ENCODE measurements around the gene TSC2. TPM values are rescaled to one million over a fixed set of nuclear protein-coding genes. Genes with fewer than 3 reads are reported as not detected.

The TSC2 gene
- total RNA-seq, 3 donors from 2014 or later, result 140 to 161 (median 150) TPM

DNA sequence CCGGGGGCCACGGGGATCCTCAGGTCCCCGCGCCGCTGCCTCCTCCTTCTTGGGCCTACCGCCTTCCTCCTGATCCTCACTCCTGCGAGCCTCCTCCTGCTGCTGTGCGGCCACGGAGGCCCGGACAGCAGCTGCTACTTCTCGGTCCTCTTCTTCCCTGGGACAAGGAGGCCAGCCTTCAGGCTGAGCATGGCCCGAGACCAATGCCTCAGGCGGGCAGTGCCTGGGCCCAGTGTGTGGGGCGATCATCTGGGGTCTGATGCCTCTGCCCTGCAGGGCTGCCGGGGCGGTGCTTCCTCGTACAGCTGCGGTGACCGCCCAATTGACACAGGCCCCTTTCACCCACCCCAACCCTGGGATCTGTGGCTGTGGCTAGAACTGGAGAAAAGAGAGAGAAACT, 46.8 kb upstream of the TSC2 start:
- ATAC-seq (no peak), DNase-seq (no peak)
- no peaks in the 10 kb centered on the region for H3K9me3 ChIP-seq
- TF ChIP-seq, protein P1, sequence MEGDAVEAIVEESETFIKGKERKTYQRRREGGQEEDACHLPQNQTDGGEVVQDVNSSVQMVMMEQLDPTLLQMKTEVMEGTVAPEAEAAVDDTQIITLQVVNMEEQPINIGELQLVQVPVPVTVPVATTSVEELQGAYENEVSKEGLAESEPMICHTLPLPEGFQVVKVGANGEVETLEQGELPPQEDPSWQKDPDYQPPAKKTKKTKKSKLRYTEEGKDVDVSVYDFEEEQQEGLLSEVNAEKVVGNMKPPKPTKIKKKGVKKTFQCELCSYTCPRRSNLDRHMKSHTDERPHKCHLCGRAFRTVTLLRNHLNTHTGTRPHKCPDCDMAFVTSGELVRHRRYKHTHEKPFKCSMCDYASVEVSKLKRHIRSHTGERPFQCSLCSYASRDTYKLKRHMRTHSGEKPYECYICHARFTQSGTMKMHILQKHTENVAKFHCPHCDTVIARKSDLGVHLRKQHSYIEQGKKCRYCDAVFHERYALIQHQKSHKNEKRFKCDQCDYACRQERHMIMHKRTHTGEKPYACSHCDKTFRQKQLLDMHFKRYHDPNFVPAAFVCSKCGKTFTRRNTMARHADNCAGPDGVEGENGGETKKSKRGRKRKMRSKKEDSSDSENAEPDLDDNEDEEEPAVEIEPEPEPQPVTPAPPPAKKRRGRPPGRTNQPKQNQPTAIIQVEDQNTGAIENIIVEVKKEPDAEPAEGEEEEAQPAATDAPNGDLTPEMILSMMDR (IDR thresholded peaks at IDR 0.05), result no peak
- peaks cover 17% of the 10 kb centered on the region for H3K36me3 ChIP-seq (ENCODE audit: low read depth)
- no peak overlapping the region for H3K4me3 ChIP-seq
- intact Hi-C loops (cut with DNase I, micrococcal nuclease), result no loop called here
- H3K4me1 ChIP-seq (ENCODE audit: low read depth), result peaks cover 19% of the 10 kb centered on the region

DNA sequence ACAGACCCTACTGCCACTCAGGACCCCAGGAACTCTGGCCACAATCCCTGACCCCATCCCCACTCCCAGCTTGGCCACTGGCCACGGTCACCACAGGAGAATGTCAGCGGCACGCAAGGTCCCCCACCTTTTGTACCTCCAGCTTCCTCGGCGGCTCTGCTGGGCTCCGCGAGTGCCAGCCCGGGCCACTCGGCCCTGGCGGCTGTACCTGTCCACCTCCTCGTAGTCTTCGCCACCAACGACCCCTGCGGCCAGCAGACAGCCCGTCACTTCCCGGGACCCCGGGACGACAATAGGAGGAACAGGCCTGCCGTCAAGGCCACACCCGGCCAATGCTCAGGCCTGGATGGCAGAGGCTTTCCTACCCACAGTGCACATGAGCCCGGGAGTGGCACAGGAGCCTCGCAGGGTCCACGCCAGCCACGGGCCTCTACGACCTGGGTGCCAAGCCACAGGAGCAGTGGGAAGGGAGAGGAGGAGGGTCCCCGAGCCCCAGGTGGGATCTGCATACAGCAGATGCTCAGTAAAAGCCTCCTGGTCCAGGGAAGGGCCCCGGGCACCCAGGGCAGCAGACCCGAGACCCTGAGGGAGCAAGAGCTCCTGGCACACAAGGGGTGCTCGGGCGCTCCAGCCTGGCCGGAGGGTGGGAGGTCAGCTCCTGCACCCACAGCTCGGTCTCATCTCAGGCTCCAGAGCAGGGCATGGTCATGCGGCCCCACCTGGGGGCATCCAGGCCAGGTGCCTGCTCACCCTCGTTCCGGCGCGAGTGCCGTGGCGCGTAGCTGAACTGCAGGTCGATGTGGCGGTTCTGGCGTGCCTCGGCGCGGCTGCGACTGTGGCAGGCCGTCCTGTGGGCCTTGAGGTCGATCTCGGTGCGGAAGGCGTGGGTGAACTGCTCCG, 46.1 kb upstream of the TSC2 start:
- intact Hi-C loops (cut with DNase I, micrococcal nuclease), result no loop called here
- ATAC-seq, result no peak

DNA sequence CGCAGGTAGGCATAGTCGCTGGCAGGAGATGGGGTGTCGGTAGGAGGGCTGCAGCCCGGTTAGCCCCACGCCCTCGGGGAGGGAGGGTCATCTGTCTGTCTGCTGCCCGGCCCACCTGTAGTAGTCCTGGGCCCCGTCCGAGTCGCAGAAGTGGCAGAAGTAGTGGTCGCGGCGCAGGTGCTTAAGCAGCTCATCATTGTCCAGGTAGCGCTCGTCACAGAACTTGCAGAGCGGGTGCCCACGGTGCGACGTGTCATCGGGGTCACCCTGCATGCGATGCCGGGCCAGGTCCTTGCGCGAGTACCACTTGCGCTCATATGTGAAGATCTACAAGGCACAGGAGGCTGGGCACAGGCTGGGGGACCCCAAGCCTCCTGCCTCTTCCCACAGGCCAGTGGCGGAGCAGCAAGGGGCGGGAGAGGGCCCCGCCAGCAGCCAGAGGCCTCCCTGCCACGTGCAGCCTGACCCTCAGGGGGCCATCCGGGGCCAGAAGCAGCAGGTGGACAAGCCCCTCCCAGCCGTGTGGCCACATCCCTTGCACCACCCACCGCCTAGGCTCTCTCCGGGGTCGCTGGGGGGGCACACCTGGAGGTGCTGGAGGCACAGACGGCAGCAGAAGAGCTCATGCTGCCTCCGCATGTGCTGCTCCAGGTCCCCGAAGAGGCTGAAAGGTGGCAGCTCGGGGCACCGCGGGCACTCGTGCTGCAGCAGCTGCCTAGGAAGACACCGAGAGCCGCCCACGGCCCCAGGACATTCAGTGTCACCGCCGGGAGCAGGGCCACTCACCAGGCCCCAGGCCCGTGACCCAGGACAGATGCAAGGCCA, 45.2 kb upstream of the TSC2 start:
- TF ChIP-seq, protein P1 (IDR thresholded peaks at IDR 0.05), result no peak
- peak in 2 of 3 donors; percentile 34 to 54 for DNase-seq
- Histone ChIP-seq H3K4me3 (no peak overlapping the region), H3K36me3 (ENCODE audit: low read depth) (peaks cover 17% of the 10 kb centered on the region), H3K9me3 (no peaks in the 10 kb centered on the region), H3K4me1 (ENCODE audit: low read depth) (peaks cover 21% of the 10 kb centered on the region)
- ATAC-seq, result no peak
- intact Hi-C loops (cut with DNase I, micrococcal nuclease), result no loop called here

More for the DNA sequence above, 46.1 kb upstream of the TSC2 start:
- DNase-seq, result no peak
- Histone ChIP-seq H3K4me1 (ENCODE audit: low read depth) (peaks cover 18% of the 10 kb centered on the region), H3K36me3 (ENCODE audit: low read depth) (peaks cover 17% of the 10 kb centered on the region), H3K9me3 (no peaks in the 10 kb centered on the region), H3K4me3 (no peak overlapping the region)
- TF ChIP-seq, protein P1 (IDR thresholded peaks at IDR 0.05), result no peak

- H3K36me3 ChIP-seq (ENCODE audit: low read depth), result peaks cover 17% of the 10 kb centered on the region
- intact Hi-C loops (cut with DNase I, micrococcal nuclease), result no loop called here
Observed at GRCh38 chr16:2003231-2003826, 44.5 kb upstream of the TSC2 start.

More at GRCh38 chr16:2003231-2003826, 44.5 kb upstream of the TSC2 start:
- no peak overlapping the region for H3K4me3 ChIP-seq
- DNase-seq (peak in 1 of 3 donors; percentile 48), ATAC-seq (no peak)
- TF ChIP-seq, protein P1 (IDR thresholded peaks at IDR 0.05), result no peak
- H3K4me1 ChIP-seq (ENCODE audit: low read depth), result peaks cover 29% of the 10 kb centered on the region
- H3K9me3 ChIP-seq, result no peaks in the 10 kb centered on the region

All from mucosa of descending colon (tissue), 3 donors.